ENCODE measurements around the gene CHD6. TPM values are rescaled to one million over a fixed set of nuclear protein-coding genes. Genes with fewer than 3 reads are reported as not detected.

The CHD6 gene
- polyA plus RNA-seq, 1 donor (not counting 4 experiments of a cell fraction or from before 2014, with no cell fraction given) = 6.8 TPM

DNA sequence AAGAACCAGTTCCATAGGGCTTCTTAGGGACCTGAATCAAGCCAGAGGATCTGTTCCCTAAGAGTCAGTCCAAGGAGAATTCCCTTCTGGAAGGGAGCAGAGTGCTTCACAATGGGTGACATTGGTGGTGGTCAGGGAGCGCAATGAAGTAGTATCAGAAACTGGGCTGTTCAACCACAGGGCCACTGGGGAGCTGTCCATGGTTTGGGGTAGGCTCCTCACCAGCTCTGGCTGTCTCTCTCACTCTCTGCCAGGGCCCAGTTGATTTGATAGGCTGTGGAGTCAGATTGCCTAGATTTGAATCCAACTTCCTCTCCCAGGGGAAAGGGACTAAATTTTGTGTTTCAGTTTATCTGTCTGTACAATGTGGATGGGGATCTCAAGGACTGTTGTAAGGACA is 36.7 kb upstream of the CHD6 start:
- no peak overlapping the region for H3K27ac ChIP-seq (ENCODE audit: control insufficient read depth, insufficient read depth, low read length)
- TF ChIP-seq, protein P1, sequence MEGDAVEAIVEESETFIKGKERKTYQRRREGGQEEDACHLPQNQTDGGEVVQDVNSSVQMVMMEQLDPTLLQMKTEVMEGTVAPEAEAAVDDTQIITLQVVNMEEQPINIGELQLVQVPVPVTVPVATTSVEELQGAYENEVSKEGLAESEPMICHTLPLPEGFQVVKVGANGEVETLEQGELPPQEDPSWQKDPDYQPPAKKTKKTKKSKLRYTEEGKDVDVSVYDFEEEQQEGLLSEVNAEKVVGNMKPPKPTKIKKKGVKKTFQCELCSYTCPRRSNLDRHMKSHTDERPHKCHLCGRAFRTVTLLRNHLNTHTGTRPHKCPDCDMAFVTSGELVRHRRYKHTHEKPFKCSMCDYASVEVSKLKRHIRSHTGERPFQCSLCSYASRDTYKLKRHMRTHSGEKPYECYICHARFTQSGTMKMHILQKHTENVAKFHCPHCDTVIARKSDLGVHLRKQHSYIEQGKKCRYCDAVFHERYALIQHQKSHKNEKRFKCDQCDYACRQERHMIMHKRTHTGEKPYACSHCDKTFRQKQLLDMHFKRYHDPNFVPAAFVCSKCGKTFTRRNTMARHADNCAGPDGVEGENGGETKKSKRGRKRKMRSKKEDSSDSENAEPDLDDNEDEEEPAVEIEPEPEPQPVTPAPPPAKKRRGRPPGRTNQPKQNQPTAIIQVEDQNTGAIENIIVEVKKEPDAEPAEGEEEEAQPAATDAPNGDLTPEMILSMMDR (optimal IDR thresholded peaks at IDR 0.05 in 1 of 3, IDR thresholded peaks at IDR 0.05 in 1 of 3, conservative IDR thresholded peaks at IDR 0.05 in 1 of 3; ENCODE audit: extremely low read depth in 1 of 3, insufficient read depth in 2 of 3, low read length in 3 of 3) = no peak
- TF ChIP-seq EZH2 (IDR thresholded peaks at IDR 0.05; ENCODE audit: low read length) = no peak
- no peak overlapping the region for H3K9ac ChIP-seq (ENCODE audit: control insufficient read depth, extremely low read depth, insufficient read depth, low read length)
- H2AFZ ChIP-seq (ENCODE audit: control insufficient read depth, low read length) = no peak overlapping the region
- H3K27me3 ChIP-seq (ENCODE audit: control insufficient read depth, extremely low read depth, insufficient read depth, low read length) = no peaks in the 10 kb centered on the region
- no peak overlapping the region for H3K4me2 ChIP-seq (ENCODE audit: control insufficient read depth, extremely low read depth, insufficient read depth, low read depth, low read length)
- FAIRE-seq = no peak
- no peaks in the 10 kb centered on the region for H3K9me3 ChIP-seq (ENCODE audit: control insufficient read depth, low read depth, low read length)
- no peaks in the 10 kb centered on the region for H4K20me1 ChIP-seq (ENCODE audit: control insufficient read depth, extremely low read depth, insufficient read depth, low read length)
- no peaks in the 10 kb centered on the region for H3K79me2 ChIP-seq (ENCODE audit: control insufficient read depth, insufficient read depth, low read length)
- H3K4me3 ChIP-seq (ENCODE audit: control insufficient read depth in 2 of 3, extremely low read depth in 1 of 3, insufficient read depth in 2 of 3, low read depth in 1 of 3, low read length in 3 of 3) = no peak overlapping the region
- H3K9me1 ChIP-seq (ENCODE audit: control insufficient read depth, extremely low read depth, insufficient read depth, low read length) = no peaks in the 10 kb centered on the region
- dilution Hi-C loops (cut with MboI; ENCODE audit: extremely low pct_ligation_motif_present, low sequenced_read_pairs) = no loop called here
- H3K36me3 ChIP-seq (ENCODE audit: control insufficient read depth in 2 of 2, extremely low read depth in 1 of 2, insufficient read depth in 2 of 2, low read length in 2 of 2) = no peaks in the 10 kb centered on the region
- H3K4me1 ChIP-seq (ENCODE audit: control insufficient read depth, extremely low read depth, insufficient read depth, low read length) = no peaks in the 10 kb centered on the region
- DNase-seq (ENCODE audit: low read depth, low spot score) = no peak

DNA sequence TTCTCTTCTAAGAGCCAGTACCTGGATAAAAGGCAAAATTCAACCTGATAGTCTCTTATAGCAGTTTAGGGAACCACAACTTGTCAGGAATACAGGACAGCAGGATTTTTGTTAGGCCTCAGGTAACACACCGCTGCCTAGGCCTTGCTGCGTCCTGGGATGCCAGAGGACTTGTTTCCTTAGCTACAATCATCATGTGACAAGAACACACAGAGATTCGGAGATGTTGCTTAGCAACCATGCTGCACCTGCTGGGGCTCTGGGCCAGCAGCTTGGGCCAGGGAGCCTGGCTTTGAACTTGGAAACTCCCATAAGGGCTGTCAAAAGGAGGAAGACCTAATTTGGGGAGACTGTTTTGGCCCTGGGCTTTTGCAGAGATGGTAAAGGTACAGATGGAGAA is 36.1 kb upstream of the CHD6 start:
- Histone ChIP-seq H2AFZ (ENCODE audit: control insufficient read depth, low read length) (no peak overlapping the region), H3K27me3 (ENCODE audit: control insufficient read depth, extremely low read depth, insufficient read depth, low read length) (no peaks in the 10 kb centered on the region), H3K4me2 (ENCODE audit: control insufficient read depth, extremely low read depth, insufficient read depth, low read depth, low read length) (no peak overlapping the region), H3K9me3 (ENCODE audit: control insufficient read depth, low read depth, low read length) (no peaks in the 10 kb centered on the region), H4K20me1 (ENCODE audit: control insufficient read depth, extremely low read depth, insufficient read depth, low read length) (no peaks in the 10 kb centered on the region), H3K36me3 (ENCODE audit: control insufficient read depth in 2 of 2, extremely low read depth in 1 of 2, insufficient read depth in 2 of 2, low read length in 2 of 2) (no peaks in the 10 kb centered on the region), H3K9me1 (ENCODE audit: control insufficient read depth, extremely low read depth, insufficient read depth, low read length) (no peaks in the 10 kb centered on the region), H3K4me1 (ENCODE audit: control insufficient read depth, extremely low read depth, insufficient read depth, low read length) (no peaks in the 10 kb centered on the region), H3K4me3 (ENCODE audit: control insufficient read depth in 2 of 3, extremely low read depth in 1 of 3, insufficient read depth in 2 of 3, low read depth in 1 of 3, low read length in 3 of 3) (no peak overlapping the region), H3K9ac (ENCODE audit: control insufficient read depth, extremely low read depth, insufficient read depth, low read length) (no peak overlapping the region), H3K79me2 (ENCODE audit: control insufficient read depth, insufficient read depth, low read length) (no peaks in the 10 kb centered on the region), H3K27ac (ENCODE audit: control insufficient read depth, insufficient read depth, low read length) (no peak overlapping the region)
- no peak for FAIRE-seq
- DNase-seq (ENCODE audit: low read depth, low spot score) = no peak
- TF ChIP-seq EZH2 (IDR thresholded peaks at IDR 0.05; ENCODE audit: low read length) = no peak
- TF ChIP-seq, protein P1 (optimal IDR thresholded peaks at IDR 0.05 in 1 of 3, IDR thresholded peaks at IDR 0.05 in 1 of 3, conservative IDR thresholded peaks at IDR 0.05 in 1 of 3; ENCODE audit: extremely low read depth in 1 of 3, insufficient read depth in 2 of 3, low read length in 3 of 3) = no peak
- dilution Hi-C loops (cut with MboI; ENCODE audit: extremely low pct_ligation_motif_present, low sequenced_read_pairs) = no loop called here

Measured in keratinocyte (primary cell).